Measurements from ENCODE around the gene TRUB2.

DNA sequence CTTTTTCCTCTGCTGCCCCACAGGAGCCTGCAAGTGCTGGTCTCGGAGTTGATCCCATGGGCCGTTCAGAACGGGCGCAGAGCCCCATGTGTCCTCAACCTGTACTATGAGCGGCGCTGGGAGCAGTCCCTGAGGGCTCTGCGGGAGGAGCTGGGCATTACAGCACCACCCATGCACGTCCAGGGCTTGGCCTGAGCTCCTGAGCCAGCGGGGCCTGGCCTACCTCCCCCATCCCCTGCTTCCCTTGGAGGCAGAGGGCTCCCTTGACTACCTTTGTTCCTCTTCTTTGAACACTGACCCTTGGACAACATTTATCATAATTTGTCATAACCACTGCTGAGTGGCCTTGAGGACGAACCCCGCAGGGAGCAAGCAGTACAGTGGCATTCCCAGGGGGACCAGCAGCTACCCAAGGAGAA, 11.2 kb upstream of the TRUB2 start:
- TF ChIP-seq CTCF (conservative IDR thresholded peaks at IDR 0.05 in 1 of 2, IDR thresholded peaks at IDR 0.05 in 1 of 2; ENCODE audit: extremely low read depth in 1 of 2, insufficient read depth in 1 of 2, low read depth in 1 of 2, low read length in 2 of 2) (no peak), EZH2 (IDR thresholded peaks at IDR 0.05; ENCODE audit: borderline replicate concordance, low read length) (no peak)
